AG09309 (cell line): Measurements from ENCODE around the gene ZNF791.
"Not testable (repeated sequence)": the region's sequence is repeated elsewhere in the genome, so short reads cannot be mapped to it uniquely, and the experiment has no call there.

ENCODE experiments used
- DNase-seq: peaks from one replicate; pipeline ENCODE4 v3.0.0-alpha.2; 2010; ENCODE audit warnings: low read depth
- H3K4me3 ChIP-seq: 2 replicates; pipeline ENCODE4 v1.5.1; 2011; ENCODE audit warnings: mild to moderate bottlenecking, low read depth, low read length, moderate library complexity; ENCODE audit not compliant: control insufficient read depth
- CTCF ChIP-seq: IDR thresholded peaks from 2 replicates; pipeline ENCODE4 v1.5.1; 2011; ENCODE audit warnings: mild to moderate bottlenecking, low read depth, low read length, inconsistent platforms; ENCODE audit not compliant: insufficient read depth, control insufficient read depth; ENCODE audit errors: missing control alignments

The ZNF791 gene

GRCh38 chr19:12610540-12611360, at the start of gene ZNF791, which contains the start of gene ZNF490:
Gene ZNF791 (plus strand): TSS chr19:12610920. CDS start chr19:12611080, 160 bp downstream.
Gene ZNF490 (minus strand): TSS chr19:12610813. CDS start chr19:12610680, 133 bp downstream.
- no peak for TF ChIP-seq CTCF
- H3K4me3 ChIP-seq = peak within 1 kb of the TSS; percentile 95
- DNase-seq = peak; percentile 88

- H3K4me3 ChIP-seq = no peak overlapping the region
- peak; percentile 97 for TF ChIP-seq CTCF
- peak; percentile 74 for DNase-seq
Observed at GRCh38 chr19:12564016-12564664, 46.6 kb upstream of the ZNF791 start.

GRCh38 chr19:12566380-12566779, 44.3 kb upstream of the ZNF791 start:
- H3K4me3 ChIP-seq, DNase-seq: not testable (repeated sequence)

- DNase-seq = no peak
- no peak overlapping the region for H3K4me3 ChIP-seq
- TF ChIP-seq CTCF = no peak
Observed at GRCh38 chr19:12567951-12568350, 42.8 kb upstream of the ZNF791 start.

- no peak for TF ChIP-seq CTCF
- DNase-seq = no peak
- no peak overlapping the region for H3K4me3 ChIP-seq
Observed at GRCh38 chr19:12574036-12574435, 36.7 kb upstream of the ZNF791 start.

GRCh38 chr19:12578641-12579040, 32.1 kb upstream of the ZNF791 start:
- no peak for TF ChIP-seq CTCF
- H3K4me3 ChIP-seq = no peak overlapping the region
- DNase-seq = no peak

- H3K4me3 ChIP-seq = no peak overlapping the region
- TF ChIP-seq CTCF = no peak
- DNase-seq = peak; percentile 79
Observed at GRCh38 chr19:12580180-12580694, 30.5 kb upstream of the ZNF791 start.
